Peyer's patch (tissue), 4 donors: ENCODE results near the gene CDX4. TPM values are rescaled to one million over a fixed set of nuclear protein-coding genes. Genes with fewer than 3 reads are reported as not detected.

Experiments used
- DNase-seq, 3 donors: peaks; one replicate each; pipeline ENCODE4 v3.0.0-alpha.2; 2017 to 2019
- H3K27ac ChIP-seq, 4 donors: fragments of 200-600 bp; sonication (generic); one replicate each; pipeline ENCODE4 v1.5.1; 2016 to 2019
- H3K27me3 ChIP-seq, 2 donors: fragments of 200-600 bp; sonication (generic); one replicate each; pipeline ENCODE4 v1.5.1; 2019
- H3K36me3 ChIP-seq, 3 donors: fragments of 200-600 bp; sonication (generic); one replicate each; pipeline ENCODE4 v1.5.1; 2016 to 2019
- H3K4me1 ChIP-seq, 4 donors: fragments of 200-600 bp; sonication (generic); one replicate each; pipeline ENCODE4 v1.5.1; 2016 to 2019
- H3K4me3 ChIP-seq, 4 donors: fragments of 200-600 bp; sonication (generic); 1 replicate in 3 of 4; 2 replicates in 1 of 4; pipeline ENCODE4 v1.5.1; 2016 to 2019; ENCODE audit warnings: mild to moderate bottlenecking in 1 of 4
- H3K9me3 ChIP-seq, 4 donors: fragments of 200-600 bp; sonication (generic); one replicate each; pipeline ENCODE4 v1.5.1; 2016 to 2019; ENCODE audit warnings: mild to moderate bottlenecking in 1 of 4
- CTCF ChIP-seq, 6 experiments: fragments of 450-650 bp in 4 of 6; fragments of 200-600 bp in 2 of 6; sonication (generic) in 1 of 6; IDR thresholded peaks; one replicate each; pipeline ENCODE4 v1.5.1; 2017 to 2019; ENCODE audit warnings: antibody characterized with exemption in 6 of 6, mild to moderate bottlenecking in 3 of 6, moderate library complexity in 1 of 6
- POLR2A ChIP-seq, 2 donors: fragments of 450-650 bp; IDR thresholded peaks; one replicate each; pipeline ENCODE4 v1.5.1; 2017; ENCODE audit warnings: antibody characterized with exemption in 2 of 2, mild to moderate bottlenecking in 2 of 2, moderate library complexity in 2 of 2
- total RNA-seq, 4 donors: library from RNA; depleted of rRNA; stranded (reverse); fragments of >200 nt; gene quantifications; one replicate each; pipeline ENCODE4 v1.1.0, GENCODE V29; 2016

The CDX4 gene
- total RNA-seq, 4 donors from 2014 or later: not detected

- H3K36me3 ChIP-seq: no peaks in the 10 kb centered on the region
- TF ChIP-seq CTCF (IDR thresholded peaks at IDR 0.05) (no peak), POLR2A (IDR thresholded peaks at IDR 0.05) (no peak)
- H3K9me3 ChIP-seq: no peaks in the 10 kb centered on the region
- no peak overlapping the region for H3K27ac ChIP-seq
- H3K4me1 ChIP-seq: no peaks in the 10 kb centered on the region
- DNase-seq: no peak
- no peak overlapping the region for H3K4me3 ChIP-seq
- H3K27me3 ChIP-seq: no peaks in the 10 kb centered on the region
Observed at GRCh38 chrX:73448379-73448778, 1.5 kb downstream of the CDX4 start.

- Histone ChIP-seq H3K27ac (no peak overlapping the region), H3K4me3 (no peak overlapping the region), H3K27me3 (no peaks in the 10 kb centered on the region), H3K4me1 (no peaks in the 10 kb centered on the region), H3K36me3 (no peaks in the 10 kb centered on the region), H3K9me3 (no peaks in the 10 kb centered on the region)
- no peak for DNase-seq
- no peak for TF ChIP-seq POLR2A (IDR thresholded peaks at IDR 0.05)
- no peak for TF ChIP-seq CTCF (IDR thresholded peaks at IDR 0.05)
Observed at GRCh38 chrX:73455171-73455570, 8.3 kb downstream of the CDX4 start.

GRCh38 chrX:73457306-73457705 lies 10.5 kb downstream of the CDX4 start:
- TF ChIP-seq POLR2A (IDR thresholded peaks at IDR 0.05) (no peak), CTCF (IDR thresholded peaks at IDR 0.05) (no peak)
- H3K4me3 ChIP-seq: no peak overlapping the region
- no peaks in the 10 kb centered on the region for H3K27me3 ChIP-seq
- no peak overlapping the region for H3K27ac ChIP-seq
- H3K4me1 ChIP-seq: no peaks in the 10 kb centered on the region
- no peak for DNase-seq
- no peaks in the 10 kb centered on the region for H3K9me3 ChIP-seq
- no peaks in the 10 kb centered on the region for H3K36me3 ChIP-seq

GRCh38 chrX:73468376-73468775 lies 21.5 kb downstream of the CDX4 start:
- Histone ChIP-seq H3K4me3 (no peak overlapping the region), H3K9me3 (no peaks in the 10 kb centered on the region), H3K27ac (no peak overlapping the region), H3K27me3 (no peaks in the 10 kb centered on the region), H3K4me1 (no peaks in the 10 kb centered on the region), H3K36me3 (no peaks in the 10 kb centered on the region)
- no peak for TF ChIP-seq POLR2A (IDR thresholded peaks at IDR 0.05)
- no peak for TF ChIP-seq CTCF (IDR thresholded peaks at IDR 0.05)
- no peak for DNase-seq

- no peaks in the 10 kb centered on the region for H3K27me3 ChIP-seq
- H3K27ac ChIP-seq: no peak overlapping the region
- H3K4me1 ChIP-seq: no peaks in the 10 kb centered on the region
- no peaks in the 10 kb centered on the region for H3K36me3 ChIP-seq
- no peak overlapping the region for H3K4me3 ChIP-seq
- no peaks in the 10 kb centered on the region for H3K9me3 ChIP-seq
- no peak for DNase-seq
- no peak for TF ChIP-seq CTCF (IDR thresholded peaks at IDR 0.05)
- TF ChIP-seq POLR2A (IDR thresholded peaks at IDR 0.05): no peak
Observed at GRCh38 chrX:73478961-73479360, 32.1 kb downstream of the CDX4 start.

- Histone ChIP-seq H3K4me3 (no peak overlapping the region), H3K4me1 (no peaks in the 10 kb centered on the region), H3K27ac (no peak overlapping the region), H3K9me3 (no peaks in the 10 kb centered on the region), H3K36me3 (no peaks in the 10 kb centered on the region), H3K27me3 (no peaks in the 10 kb centered on the region)
- DNase-seq: no peak
- TF ChIP-seq CTCF (IDR thresholded peaks at IDR 0.05): no peak
- TF ChIP-seq POLR2A (IDR thresholded peaks at IDR 0.05): no peak
Observed at GRCh38 chrX:73481521-73481920, 34.7 kb downstream of the CDX4 start.
